ENCODE data around the gene IGLL5.

- TF ChIP-seq CTCF (IDR thresholded peaks at IDR 0.05) (no peak), POLR2A (IDR thresholded peaks at IDR 0.05) (no peak)
Measured at GRCh38 chr22:22913989-22914388, 26.4 kb downstream of the IGLL5 start.

All from Peyer's patch (tissue), 4 donors.